ENCODE data around the gene TASOR2.
A peak's percentile ranks its signal among the peaks of the same experiment; 100 is the strongest.

TASOR2 gene

GRCh38 chr10:5658871-5659618, 25.6 kb upstream of the TASOR2 start:
- Histone ChIP-seq H3K9me3 (ENCODE audit: control insufficient read depth, low read depth, low read length) (no peaks in the 10 kb centered on the region), H3K4me1 (ENCODE audit: control insufficient read depth, low read depth, low read length) (peaks cover 12% of the 10 kb centered on the region), H3K27me3 (ENCODE audit: control insufficient read depth, insufficient read depth, low read length) (no peaks in the 10 kb centered on the region), H3K9ac (ENCODE audit: low read length) (no peak overlapping the region), H3K4me3 (ENCODE audit: low read length) (no peak overlapping the region), H3K36me3 (ENCODE audit: control insufficient read depth, low read depth, low read length) (no peaks in the 10 kb centered on the region), H3K27ac (ENCODE audit: low read length) (no peak overlapping the region)

GRCh38 chr10:5659702-5660528, 24.7 kb upstream of the TASOR2 start:
- H3K4me3 ChIP-seq (ENCODE audit: low read length) = no peak overlapping the region
- no peaks in the 10 kb centered on the region for H3K27me3 ChIP-seq (ENCODE audit: control insufficient read depth, insufficient read depth, low read length)
- H3K9ac ChIP-seq (ENCODE audit: low read length) = no peak overlapping the region
- H3K27ac ChIP-seq (ENCODE audit: low read length) = no peak overlapping the region
- no peaks in the 10 kb centered on the region for H3K9me3 ChIP-seq (ENCODE audit: control insufficient read depth, low read depth, low read length)
- H3K4me1 ChIP-seq (ENCODE audit: control insufficient read depth, low read depth, low read length) = peaks cover 10% of the 10 kb centered on the region
- H3K36me3 ChIP-seq (ENCODE audit: control insufficient read depth, low read depth, low read length) = no peaks in the 10 kb centered on the region

- Histone ChIP-seq H3K4me3 (ENCODE audit: low read length) (no peak overlapping the region), H3K9me3 (ENCODE audit: control insufficient read depth, low read depth, low read length) (no peaks in the 10 kb centered on the region), H3K27ac (ENCODE audit: low read length) (no peak overlapping the region), H3K27me3 (ENCODE audit: control insufficient read depth, insufficient read depth, low read length) (peaks cover 6% of the 10 kb centered on the region), H3K36me3 (ENCODE audit: control insufficient read depth, low read depth, low read length) (no peaks in the 10 kb centered on the region), H3K4me1 (ENCODE audit: control insufficient read depth, low read depth, low read length) (peaks cover 15% of the 10 kb centered on the region), H3K9ac (ENCODE audit: low read length) (no peak overlapping the region)
These were observed 23.6 kb upstream of the TASOR2 start for GRCh38 chr10:5661043-5661442.

GRCh38 chr10:5662708-5663579, 21.7 kb upstream of the TASOR2 start:
- Histone ChIP-seq H3K9ac (ENCODE audit: low read length) (no peak overlapping the region), H3K27ac (ENCODE audit: low read length) (no peak overlapping the region), H3K4me3 (ENCODE audit: low read length) (no peak overlapping the region), H3K4me1 (ENCODE audit: control insufficient read depth, low read depth, low read length) (peaks cover 19% of the 10 kb centered on the region), H3K36me3 (ENCODE audit: control insufficient read depth, low read depth, low read length) (no peaks in the 10 kb centered on the region), H3K27me3 (ENCODE audit: control insufficient read depth, insufficient read depth, low read length) (peaks cover 18% of the 10 kb centered on the region), H3K9me3 (ENCODE audit: control insufficient read depth, low read depth, low read length) (no peaks in the 10 kb centered on the region)

- peaks cover 19% of the 10 kb centered on the region for H3K4me1 ChIP-seq (ENCODE audit: control insufficient read depth, low read depth, low read length)
- peaks cover 18% of the 10 kb centered on the region for H3K27me3 ChIP-seq (ENCODE audit: control insufficient read depth, insufficient read depth, low read length)
- no peaks in the 10 kb centered on the region for H3K36me3 ChIP-seq (ENCODE audit: control insufficient read depth, low read depth, low read length)
- H3K4me3 ChIP-seq (ENCODE audit: low read length) = no peak overlapping the region
- no peak overlapping the region for H3K27ac ChIP-seq (ENCODE audit: low read length)
- no peaks in the 10 kb centered on the region for H3K9me3 ChIP-seq (ENCODE audit: control insufficient read depth, low read depth, low read length)
- no peak overlapping the region for H3K9ac ChIP-seq (ENCODE audit: low read length)
These were observed 20.8 kb upstream of the TASOR2 start for GRCh38 chr10:5663692-5664427.

GRCh38 chr10:5665373-5666007, 19.1 kb upstream of the TASOR2 start:
- Histone ChIP-seq H3K36me3 (ENCODE audit: control insufficient read depth, low read depth, low read length) (no peaks in the 10 kb centered on the region), H3K27me3 (ENCODE audit: control insufficient read depth, insufficient read depth, low read length) (peaks cover 18% of the 10 kb centered on the region), H3K4me1 (ENCODE audit: control insufficient read depth, low read depth, low read length) (peaks cover 19% of the 10 kb centered on the region), H3K9ac (ENCODE audit: low read length) (peak overlapping the region; percentile 63), H3K4me3 (ENCODE audit: low read length) (peak overlapping the region; percentile 84), H3K9me3 (ENCODE audit: control insufficient read depth, low read depth, low read length) (no peaks in the 10 kb centered on the region), H3K27ac (ENCODE audit: low read length) (no peak overlapping the region)

- Histone ChIP-seq H3K36me3 (ENCODE audit: control insufficient read depth, low read depth, low read length) (no peaks in the 10 kb centered on the region), H3K4me1 (ENCODE audit: control insufficient read depth, low read depth, low read length) (peaks cover 19% of the 10 kb centered on the region), H3K27me3 (ENCODE audit: control insufficient read depth, insufficient read depth, low read length) (peaks cover 18% of the 10 kb centered on the region), H3K27ac (ENCODE audit: low read length) (no peak within 1 kb of the TSS), H3K9me3 (ENCODE audit: control insufficient read depth, low read depth, low read length) (no peaks in the 10 kb centered on the region), H3K4me3 (ENCODE audit: low read length) (peak within 1 kb of the TSS; percentile 84), H3K9ac (ENCODE audit: low read length) (peak within 1 kb of the TSS; percentile 63)
These were observed 18.4 kb upstream of the TASOR2 start, which contains the start of gene ASB13 for GRCh38 chr10:5666008-5666840. Gene ASB13 (minus strand): TSS chr10:5666595. CDS start chr10:5666551, 44 bp downstream.

- no peak overlapping the region for H3K9ac ChIP-seq (ENCODE audit: low read length)
- H3K9me3 ChIP-seq (ENCODE audit: control insufficient read depth, low read depth, low read length) = no peaks in the 10 kb centered on the region
- H3K27ac ChIP-seq (ENCODE audit: low read length) = no peak overlapping the region
- peaks cover 18% of the 10 kb centered on the region for H3K27me3 ChIP-seq (ENCODE audit: control insufficient read depth, insufficient read depth, low read length)
- peak overlapping the region; percentile 80 for H3K4me3 ChIP-seq (ENCODE audit: low read length)
- H3K4me1 ChIP-seq (ENCODE audit: control insufficient read depth, low read depth, low read length) = peaks cover 19% of the 10 kb centered on the region
- no peaks in the 10 kb centered on the region for H3K36me3 ChIP-seq (ENCODE audit: control insufficient read depth, low read depth, low read length)
These were observed 17.6 kb upstream of the TASOR2 start for GRCh38 chr10:5666841-5667630.

- Histone ChIP-seq H3K9ac (ENCODE audit: low read length) (no peak overlapping the region), H3K4me1 (ENCODE audit: control insufficient read depth, low read depth, low read length) (peaks cover 17% of the 10 kb centered on the region), H3K27ac (ENCODE audit: low read length) (no peak overlapping the region), H3K27me3 (ENCODE audit: control insufficient read depth, insufficient read depth, low read length) (peaks cover 18% of the 10 kb centered on the region), H3K36me3 (ENCODE audit: control insufficient read depth, low read depth, low read length) (no peaks in the 10 kb centered on the region), H3K9me3 (ENCODE audit: control insufficient read depth, low read depth, low read length) (no peaks in the 10 kb centered on the region), H3K4me3 (ENCODE audit: low read length) (no peak overlapping the region)
These were observed 16.2 kb upstream of the TASOR2 start for GRCh38 chr10:5668429-5668828.
